Suppressor macrophage (primary cell): ENCODE data around the gene TKTL2.
"Not testable (repeated sequence)": the region's sequence is repeated elsewhere in the genome, so short reads cannot be mapped to it uniquely, and the experiment has no call there.

ENCODE experiments used
- DNase-seq, 4 experiments: peaks; one replicate each; pipeline ENCODE4 v3.0.0-alpha.2; 2020 to 2022

The TKTL2 gene

GRCh38 chr4:163447481-163447880 is 26.1 kb downstream of the TKTL2 start:
- no peak for DNase-seq

- DNase-seq: not testable (repeated sequence)
Observed at GRCh38 chr4:163447023-163447422, 26.5 kb downstream of the TKTL2 start.

- no peak for DNase-seq
Observed at GRCh38 chr4:163440040-163440439, 33.5 kb downstream of the TKTL2 start.
